Muscle of back (tissue), 11 donors: ENCODE measurements around the gene ATF4. TPM values are rescaled to one million over a fixed set of nuclear protein-coding genes. Genes with fewer than 3 reads are reported as not detected.

Experiments
- DNase-seq, 3 donors: peaks; one replicate each; pipeline versions ENCODE4 v3.0.0 to v3.0.0-alpha.2; 2013
- polyA plus RNA-seq, 10 donors: library from polyadenylated mRNA; unstranded; fragments of 120-200 nt; gene quantifications; one replicate each; pipeline ENCODE4 v1.2.1, GENCODE V29; 2013; ENCODE audit not compliant: insufficient read length in 10 of 10

Gene ATF4
- polyA plus RNA-seq, 10 donors = 307 to 351 (median 325) TPM

- no peak for DNase-seq
Observed at GRCh38 chr22:39553429-39553828, 33.1 kb downstream of the ATF4 start.

DNA sequence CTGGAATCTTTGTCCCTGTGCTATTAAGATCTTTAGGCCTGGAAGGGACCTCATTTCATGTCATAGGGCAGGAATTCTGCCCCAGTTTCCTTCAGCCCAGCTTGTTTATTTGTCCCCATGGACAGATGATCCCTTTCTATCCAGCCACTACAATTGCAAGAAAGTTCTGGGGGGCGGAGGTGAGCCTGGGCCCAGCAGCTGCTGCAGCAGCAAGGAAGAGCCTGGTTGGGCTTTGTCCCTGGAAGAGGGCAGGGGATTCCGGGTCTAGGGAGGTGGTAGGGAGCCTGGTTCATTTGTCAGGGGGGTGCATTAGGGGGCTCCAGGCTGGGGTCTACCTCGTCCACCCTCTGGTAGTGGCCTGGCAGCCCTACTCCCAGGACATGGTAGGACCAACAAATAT, 33.8 kb downstream of the ATF4 start:
- DNase-seq = peak in 1 of 3 donors; percentile 55

- DNase-seq = peak in 1 of 3 donors; percentile 44
Observed at GRCh38 chr22:39556970-39557841, 36.8 kb downstream of the ATF4 start.

- peak in 1 of 3 donors; percentile 23 for DNase-seq
Observed at GRCh38 chr22:39558254-39558727, 37.9 kb downstream of the ATF4 start.

GRCh38 chr22:39558950-39559349, 38.6 kb downstream of the ATF4 start:
- DNase-seq = no peak

DNA sequence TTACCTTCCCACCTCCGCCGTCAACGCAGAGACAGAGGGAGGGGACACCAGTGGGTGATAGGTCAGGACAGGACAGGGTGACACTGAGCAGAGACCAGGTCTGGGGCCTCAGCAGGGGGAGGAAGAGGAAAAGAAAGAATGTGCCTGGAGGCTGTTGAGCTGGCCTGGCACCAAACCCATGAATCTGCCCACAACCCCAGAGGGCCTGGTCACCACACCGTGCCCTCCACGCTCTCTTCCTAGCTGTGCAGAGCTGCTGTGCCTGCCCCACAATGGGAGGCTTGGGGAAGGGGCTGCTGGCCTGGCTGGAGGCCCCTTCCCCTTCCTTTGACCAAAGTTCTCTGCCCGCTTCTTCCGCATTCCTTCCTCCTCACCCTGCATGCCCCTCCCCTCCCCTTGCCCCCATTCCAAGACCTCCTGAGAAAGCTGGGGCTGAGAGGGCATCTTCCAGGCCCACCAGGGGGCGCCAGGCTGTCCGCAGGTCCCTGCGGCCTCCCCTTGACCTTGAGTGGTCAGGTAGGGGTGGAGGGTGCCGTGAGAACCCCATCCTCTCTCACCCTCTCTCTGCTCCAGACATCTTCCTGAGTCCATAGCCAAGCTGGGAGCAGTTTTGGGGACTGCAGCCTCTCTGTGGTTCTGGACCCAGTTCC, 39.2 kb downstream of the ATF4 start:
- DNase-seq = no peak

DNA sequence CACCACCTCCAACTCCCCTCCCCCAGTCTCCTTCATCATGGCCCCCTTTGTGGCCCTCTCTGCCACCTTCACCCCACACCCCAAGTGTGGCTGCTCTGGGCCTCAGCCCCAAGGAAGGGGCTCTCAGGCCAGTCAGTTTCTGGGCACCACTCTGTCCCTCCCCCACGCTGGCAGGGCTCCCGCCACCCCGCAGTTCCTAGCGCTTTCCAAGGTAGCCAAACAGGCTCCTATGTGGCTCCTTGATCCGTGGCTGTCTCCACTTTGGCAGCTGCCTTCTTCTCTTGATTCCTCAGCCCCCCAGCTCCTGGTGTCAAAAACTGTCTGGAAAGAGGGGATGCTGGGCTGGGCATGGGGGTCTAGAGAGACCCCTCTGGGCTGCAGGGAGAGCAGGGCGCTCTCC, 39.8 kb downstream of the ATF4 start:
- no peak for DNase-seq

GRCh38 chr22:39562839-39563489, 42.6 kb downstream of the ATF4 start:
- no peak for DNase-seq

DNA sequence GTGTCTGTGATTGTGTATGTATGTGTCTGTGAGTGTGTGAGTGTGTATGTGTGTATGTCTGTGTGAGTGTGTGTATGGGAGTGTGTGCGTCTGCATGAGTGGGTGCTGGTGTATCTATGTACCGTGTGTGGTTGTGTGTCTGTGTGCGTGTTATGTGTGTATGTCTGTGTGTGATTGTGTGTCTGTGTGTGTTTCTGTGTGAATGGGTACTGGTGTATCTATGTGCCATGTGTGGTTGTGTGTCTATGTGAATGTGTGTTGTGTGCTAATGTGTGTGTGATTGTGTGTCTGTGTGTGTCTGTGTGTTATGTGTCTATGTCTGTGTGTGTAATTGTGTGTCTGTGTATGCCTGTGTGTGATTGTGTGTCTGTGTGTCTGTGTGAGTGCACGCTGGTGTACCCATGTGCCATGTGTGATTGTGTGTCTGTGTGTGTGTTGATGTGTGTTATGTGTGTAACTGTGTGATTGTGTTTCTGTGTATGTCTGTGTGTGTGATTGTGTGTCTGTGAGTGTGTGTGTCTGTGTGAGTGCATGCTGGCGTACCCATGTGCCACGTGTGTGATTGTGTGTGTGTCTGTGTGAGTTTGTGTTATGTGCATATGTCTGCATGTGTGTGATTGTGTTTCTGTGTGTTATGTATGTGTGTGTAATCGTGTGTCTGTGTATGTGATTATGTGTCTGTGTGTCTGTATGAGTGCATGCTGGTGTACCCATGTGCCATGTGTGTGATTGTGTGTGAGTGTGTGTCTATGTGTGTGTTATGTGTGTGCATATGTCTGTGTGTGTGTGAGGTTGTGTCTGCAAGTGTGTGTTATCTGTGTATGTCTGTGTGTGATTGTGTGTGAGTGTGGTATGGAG, 43.4 kb downstream of the ATF4 start:
- DNase-seq = no peak

DNA sequence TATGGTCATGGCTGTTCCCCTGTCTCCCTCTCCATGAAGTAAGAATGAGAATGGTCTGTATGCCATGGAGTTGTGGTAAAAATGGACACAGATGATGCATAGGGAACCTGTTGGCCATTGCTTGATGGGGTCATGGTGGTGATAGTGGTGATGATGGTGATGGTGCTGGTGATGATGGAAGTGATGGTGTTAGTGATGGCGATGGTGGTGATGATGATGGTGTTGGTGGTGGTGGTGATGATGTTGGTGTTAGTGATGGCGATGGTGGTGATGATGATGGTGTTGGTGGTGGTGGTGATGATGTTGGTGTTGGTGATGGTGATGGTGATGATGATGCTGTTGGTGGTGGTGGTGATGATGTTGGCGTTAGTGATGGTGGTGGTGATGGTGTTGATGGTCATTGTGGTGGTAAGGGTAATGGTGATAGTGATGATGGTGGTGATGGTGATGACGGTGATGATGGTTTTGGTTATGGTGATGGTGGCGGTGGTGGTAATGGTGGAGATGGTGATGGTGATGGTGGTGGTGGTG, 45.1 kb downstream of the ATF4 start:
- no peak for DNase-seq

- no peak for DNase-seq
Observed at GRCh38 chr22:39567135-39567946, 47.0 kb downstream of the ATF4 start.

DNA sequence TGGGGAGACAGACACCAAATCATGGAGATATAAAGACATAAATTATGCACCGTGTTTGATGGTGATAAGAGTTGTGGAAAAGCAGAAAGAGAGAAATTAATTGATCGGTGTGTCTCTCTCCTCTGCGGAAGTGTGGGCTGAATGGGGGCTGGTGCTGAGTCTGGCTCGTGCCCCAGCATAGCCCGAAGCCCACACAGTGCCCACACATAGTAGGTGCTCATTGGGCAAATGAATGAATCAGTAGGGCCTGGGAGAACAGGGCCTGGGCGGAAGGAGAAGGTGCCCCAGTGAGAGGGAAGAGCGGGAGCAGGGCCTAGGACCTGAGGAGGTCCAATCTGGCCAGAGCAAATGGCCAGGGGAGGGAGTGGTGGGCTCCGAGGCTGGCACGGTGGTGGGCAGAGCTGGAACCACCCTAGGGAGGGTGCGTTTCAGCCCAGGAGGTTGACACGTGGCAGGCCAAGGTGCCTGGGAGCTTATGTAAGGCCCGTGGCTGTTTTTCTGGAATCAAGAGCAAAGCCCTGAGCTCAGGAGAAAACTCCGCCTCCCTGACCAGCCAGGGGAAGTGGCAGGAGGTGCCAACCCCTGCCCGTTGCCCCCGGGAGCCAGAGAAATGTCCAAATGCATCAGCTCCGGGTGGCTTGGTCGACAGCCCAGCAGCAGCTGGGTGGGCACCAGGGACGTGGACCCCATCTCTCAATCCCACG, 48.1 kb downstream of the ATF4 start:
- DNase-seq = no peak

GRCh38 chr22:39569066-39569465, 48.7 kb downstream of the ATF4 start:
- DNase-seq = no peak

DNA sequence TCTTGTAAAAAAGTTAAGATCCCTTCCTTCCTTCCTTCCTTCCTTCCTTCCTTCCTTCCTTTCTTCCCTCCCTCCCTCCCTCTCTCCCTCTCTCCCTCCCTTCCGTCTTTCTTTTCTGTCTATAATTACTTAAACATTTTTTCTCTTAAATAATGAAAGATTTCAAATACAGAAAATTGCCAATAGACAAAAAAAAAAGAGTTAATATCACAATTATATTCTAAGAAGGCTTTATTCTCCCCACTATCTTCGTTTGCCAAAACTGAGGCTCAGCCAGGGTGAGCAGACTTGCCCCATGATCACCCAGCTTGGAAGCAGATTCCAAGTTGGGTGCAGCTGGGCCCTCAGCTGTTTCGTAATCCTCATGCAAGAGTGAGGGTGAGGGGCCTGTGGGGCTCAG, 49.9 kb downstream of the ATF4 start:
- DNase-seq = no peak

- no peak for DNase-seq
Observed at GRCh38 chr22:39570665-39571064, 50.3 kb downstream of the ATF4 start, which contains the start of gene CACNA1I. CACNA1I (plus strand) TSS chr22:39570753; CDS start chr22:39570753, 0 bp downstream.

GRCh38 chr22:39571538-39571937, 51.2 kb downstream of the ATF4 start:
- no peak for DNase-seq
